ENCODE measurements around the gene FBXO4.
"Not testable (repeated sequence)": the region's sequence is repeated elsewhere in the genome, so short reads cannot be mapped to it uniquely, and the experiment has no call there.

The FBXO4 gene

DNA sequence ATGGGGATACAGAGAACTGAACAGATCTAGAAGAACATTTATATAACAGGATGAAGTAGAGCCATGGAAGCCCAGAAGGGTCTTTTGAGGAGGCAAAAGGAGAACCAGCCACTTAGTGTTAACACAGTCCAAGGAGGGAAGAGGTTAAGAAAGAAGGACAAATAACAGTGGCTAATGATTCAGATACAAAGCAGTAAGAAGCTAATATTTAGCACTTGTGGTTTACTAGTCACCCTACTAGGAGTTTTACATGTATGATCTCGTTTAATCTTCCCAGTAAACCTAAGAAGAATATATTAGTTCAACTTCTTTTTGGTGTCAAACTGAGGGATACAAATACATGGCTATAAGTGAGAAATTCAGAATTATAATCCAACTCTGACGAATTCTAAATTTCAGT is 7.7 kb downstream of the FBXO4 start:
- TF ChIP-seq, protein P1, sequence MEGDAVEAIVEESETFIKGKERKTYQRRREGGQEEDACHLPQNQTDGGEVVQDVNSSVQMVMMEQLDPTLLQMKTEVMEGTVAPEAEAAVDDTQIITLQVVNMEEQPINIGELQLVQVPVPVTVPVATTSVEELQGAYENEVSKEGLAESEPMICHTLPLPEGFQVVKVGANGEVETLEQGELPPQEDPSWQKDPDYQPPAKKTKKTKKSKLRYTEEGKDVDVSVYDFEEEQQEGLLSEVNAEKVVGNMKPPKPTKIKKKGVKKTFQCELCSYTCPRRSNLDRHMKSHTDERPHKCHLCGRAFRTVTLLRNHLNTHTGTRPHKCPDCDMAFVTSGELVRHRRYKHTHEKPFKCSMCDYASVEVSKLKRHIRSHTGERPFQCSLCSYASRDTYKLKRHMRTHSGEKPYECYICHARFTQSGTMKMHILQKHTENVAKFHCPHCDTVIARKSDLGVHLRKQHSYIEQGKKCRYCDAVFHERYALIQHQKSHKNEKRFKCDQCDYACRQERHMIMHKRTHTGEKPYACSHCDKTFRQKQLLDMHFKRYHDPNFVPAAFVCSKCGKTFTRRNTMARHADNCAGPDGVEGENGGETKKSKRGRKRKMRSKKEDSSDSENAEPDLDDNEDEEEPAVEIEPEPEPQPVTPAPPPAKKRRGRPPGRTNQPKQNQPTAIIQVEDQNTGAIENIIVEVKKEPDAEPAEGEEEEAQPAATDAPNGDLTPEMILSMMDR (IDR thresholded peaks at IDR 0.05; ENCODE audit: control extremely low read depth, extremely low read depth, low read depth, missing control alignments): no peak
- ChIA-PET POLR2A (no interaction called here), CTCF (interaction anchor here (1.0 to 2.1 kb wide), 2 partner anchors 12 to 125 kb away, joined by 3 to 7 read pairs; no protein-coding TSS in a partner anchor)
- DNase-seq (ENCODE audit: extremely low spot score): no peak

DNA sequence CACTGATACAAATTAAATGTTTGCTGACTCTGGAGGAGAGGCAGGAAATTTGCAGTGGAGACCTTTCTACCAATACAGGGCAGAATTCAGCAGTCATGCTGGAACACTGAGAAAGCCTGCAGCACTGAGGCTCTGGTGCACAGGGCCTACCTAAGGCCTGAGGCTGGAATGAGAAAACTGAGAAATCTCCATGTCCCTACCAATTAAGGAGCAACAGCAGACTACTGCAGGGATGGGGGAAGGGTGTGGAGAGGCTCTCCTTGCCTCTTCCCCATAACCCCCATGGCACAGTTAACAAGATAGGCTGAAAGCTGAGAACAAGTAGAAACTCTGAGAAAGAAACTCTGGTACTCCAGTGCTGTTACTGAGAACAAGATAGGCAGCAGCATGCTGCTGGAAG is 10.5 kb downstream of the FBXO4 start:
- TF ChIP-seq, protein P1 (IDR thresholded peaks at IDR 0.05; ENCODE audit: control extremely low read depth, extremely low read depth, low read depth, missing control alignments): no peak
- CTCF ChIA-PET: no interaction called here
- DNase-seq (ENCODE audit: extremely low spot score): no peak
- POLR2A ChIA-PET: no interaction called here

DNA sequence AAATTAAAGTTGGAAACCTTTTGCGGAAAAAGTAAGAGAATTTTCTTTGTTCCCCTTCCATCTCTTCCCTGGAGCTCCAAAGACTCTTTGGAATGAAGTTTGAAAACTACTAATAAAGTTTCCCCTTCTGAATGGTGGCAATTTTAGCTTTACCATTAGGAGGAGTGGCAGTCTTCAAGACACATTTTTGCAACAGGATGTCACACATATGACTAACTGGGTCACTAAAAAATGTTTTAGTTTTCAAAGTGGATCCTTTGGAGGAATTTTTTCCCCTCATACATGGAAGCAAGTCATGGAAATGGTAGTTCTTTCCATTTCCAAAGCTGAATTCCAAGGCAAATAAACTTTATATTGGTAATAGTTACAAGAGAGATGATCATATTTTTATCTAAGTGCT is 15.6 kb downstream of the FBXO4 start:
- TF ChIP-seq, protein P1 (IDR thresholded peaks at IDR 0.05; ENCODE audit: control extremely low read depth, extremely low read depth, low read depth, missing control alignments): no peak
- ChIA-PET POLR2A (no interaction called here), CTCF (no interaction called here)
- no peak for DNase-seq (ENCODE audit: extremely low spot score)

DNA sequence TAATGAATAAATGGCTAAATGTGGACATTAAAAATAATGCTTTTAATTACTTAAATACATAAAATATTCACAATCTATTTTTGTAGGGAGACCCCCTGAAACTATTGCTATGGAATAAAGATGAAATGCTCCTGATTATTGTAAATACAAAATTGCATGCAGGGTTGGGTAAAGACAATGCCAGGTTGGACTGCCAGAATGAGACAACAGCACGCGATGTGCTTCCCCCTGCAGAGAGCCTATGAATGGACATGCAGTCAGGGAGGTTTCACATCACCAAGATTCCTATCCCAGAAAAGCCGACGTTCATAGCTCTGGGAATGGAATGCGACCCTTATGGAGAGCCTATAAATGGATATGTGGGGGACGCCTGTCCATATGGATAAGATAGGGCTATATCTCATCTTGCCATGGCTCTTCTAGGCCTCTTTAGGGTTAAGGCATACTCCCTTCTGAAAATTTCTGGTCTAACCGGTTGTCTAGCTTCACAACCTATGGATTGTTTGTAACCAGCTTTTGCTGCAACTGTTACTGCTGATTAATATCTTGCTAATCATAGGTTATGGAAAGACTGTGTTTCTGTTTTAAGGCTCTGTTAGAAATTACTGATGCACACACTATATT is 20.4 kb downstream of the FBXO4 start:
- DNase-seq (ENCODE audit: extremely low spot score); POLR2A ChIA-PET: not testable (repeated sequence)
- CTCF ChIA-PET: interaction anchor here (1.2 kb wide), 1 partner anchor 12 kb away, joined by 3 read pairs; no protein-coding TSS in a partner anchor

DNA sequence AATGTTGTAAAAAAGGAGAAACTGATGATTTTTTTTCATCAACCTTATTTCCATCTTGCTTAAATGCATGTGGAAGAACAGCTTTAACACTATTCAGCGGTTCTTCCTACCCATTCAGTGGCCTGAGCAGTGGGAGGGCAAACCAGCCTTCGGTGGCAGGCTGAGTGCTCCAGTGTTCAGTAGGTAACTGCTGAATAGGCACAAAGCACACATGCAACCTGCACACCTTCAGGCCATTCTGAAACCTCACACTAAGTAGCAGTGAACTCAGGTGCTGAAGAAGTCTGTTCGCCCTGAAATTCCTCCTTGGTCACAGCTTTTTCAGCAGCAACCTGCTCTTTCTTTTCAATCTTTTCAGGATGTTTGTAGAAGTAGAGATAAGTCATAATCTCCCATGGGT is 26.1 kb downstream of the FBXO4 start:
- TF ChIP-seq, protein P1 (IDR thresholded peaks at IDR 0.05; ENCODE audit: control extremely low read depth, extremely low read depth, low read depth, missing control alignments): no peak
- DNase-seq (ENCODE audit: extremely low spot score): no peak
- ChIA-PET CTCF (interaction anchor here (0.9 kb wide), 1 partner anchor 106 kb away, joined by 3 read pairs; no protein-coding TSS in a partner anchor), POLR2A (no interaction called here)

DNA sequence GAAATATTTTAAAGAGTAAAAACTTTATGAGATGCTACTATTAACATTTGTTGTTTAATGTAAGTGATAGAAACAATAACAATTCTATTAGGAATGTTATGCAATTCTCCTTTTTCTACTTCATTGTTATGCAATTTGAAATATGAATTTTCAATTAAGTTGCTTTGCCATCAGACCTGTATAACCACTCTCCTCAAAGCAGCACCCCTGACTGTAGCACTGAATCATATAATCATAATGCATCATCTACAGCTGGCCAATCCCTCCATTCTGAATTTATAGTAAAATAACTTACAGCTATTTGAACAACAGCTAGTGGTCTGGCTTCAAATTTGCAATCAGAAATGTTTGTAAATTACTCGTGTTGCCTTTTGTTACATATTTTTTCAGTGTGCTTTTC is 29.2 kb downstream of the FBXO4 start:
- ChIA-PET CTCF (interaction anchor here (1.1 kb wide), 1 partner anchor 29 kb away, joined by 4 read pairs; the partner anchor contains the start of gene FBXO4), POLR2A (no interaction called here)
- TF ChIP-seq, protein P1 (IDR thresholded peaks at IDR 0.05; ENCODE audit: control extremely low read depth, extremely low read depth, low read depth, missing control alignments): no peak
- DNase-seq (ENCODE audit: extremely low spot score): no peak

DNA sequence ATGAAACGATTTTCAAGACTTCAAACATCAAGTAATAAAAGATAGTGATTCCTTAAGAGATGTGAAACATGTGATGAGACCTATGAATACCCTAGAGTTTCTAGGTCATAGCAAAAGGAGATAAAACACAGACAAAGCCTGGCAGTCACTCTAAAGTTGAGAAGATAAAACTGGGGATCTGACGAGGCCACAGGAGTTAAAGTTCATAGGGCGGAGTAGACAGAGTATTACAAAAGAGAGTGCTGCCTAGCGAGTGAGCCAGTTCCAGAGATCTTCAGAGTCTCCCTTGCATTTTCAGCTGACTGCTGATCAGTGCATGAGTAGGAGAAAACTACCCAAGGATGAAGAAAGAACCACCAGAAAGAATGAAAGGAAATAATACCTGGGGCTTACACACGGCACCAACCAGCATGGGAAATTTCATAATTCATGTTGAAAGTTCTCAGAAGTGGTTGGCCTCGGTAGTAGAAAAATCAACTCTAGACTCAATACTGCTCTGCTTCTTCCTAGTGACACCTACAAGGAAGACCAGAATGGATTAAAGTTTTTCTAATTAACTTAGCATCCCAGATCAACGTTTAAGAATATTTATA is 30.4 kb downstream of the FBXO4 start:
- TF ChIP-seq, protein P1 (IDR thresholded peaks at IDR 0.05; ENCODE audit: control extremely low read depth, extremely low read depth, low read depth, missing control alignments): no peak
- POLR2A ChIA-PET: no interaction called here

More for the DNA sequence above, 30.4 kb downstream of the FBXO4 start:
- DNase-seq (ENCODE audit: extremely low spot score): no peak
- CTCF ChIA-PET: no interaction called here

Measured in GM10248 (cell line).